SW480 (cell line): ENCODE results near the gene TACC3.
A peak's percentile ranks its signal among the peaks of the same experiment; 100 is the strongest.

Experiments used
- DNase-seq: peaks from one replicate; pipeline ENCODE4 v3.0.0-alpha.2; 2016; ENCODE audit warnings: low spot score

TACC3 gene

GRCh38 chr4:1760521-1761071 is 39.3 kb downstream of the TACC3 start:
- DNase-seq = no peak

GRCh38 chr4:1761130-1761689 is 39.9 kb downstream of the TACC3 start:
- DNase-seq = no peak

- DNase-seq = no peak
These were observed 41.1 kb downstream of the TACC3 start for GRCh38 chr4:1762264-1763010.

GRCh38 chr4:1763070-1763549 is 41.8 kb downstream of the TACC3 start:
- DNase-seq = no peak

- DNase-seq = peak; percentile 62
These were observed 42.3 kb downstream of the TACC3 start for GRCh38 chr4:1763550-1764080.

- no peak for DNase-seq
These were observed 43.3 kb downstream of the TACC3 start for GRCh38 chr4:1764670-1765069.

- DNase-seq = peak; percentile 41
These were observed 44.2 kb downstream of the TACC3 start for GRCh38 chr4:1765409-1766072.

- DNase-seq = peak; percentile 58
These were observed 45.1 kb downstream of the TACC3 start for GRCh38 chr4:1766106-1767060.

GRCh38 chr4:1767061-1767769 is 45.9 kb downstream of the TACC3 start:
- DNase-seq = no peak

GRCh38 chr4:1767770-1768366 is 46.5 kb downstream of the TACC3 start:
- DNase-seq = peak; percentile 43

- no peak for DNase-seq
These were observed 47.2 kb downstream of the TACC3 start for GRCh38 chr4:1768367-1769034.

- DNase-seq = no peak
These were observed 48.4 kb downstream of the TACC3 start for GRCh38 chr4:1769692-1770091.

- no peak for DNase-seq
These were observed 48.9 kb downstream of the TACC3 start for GRCh38 chr4:1770245-1770644.

- no peak for DNase-seq
These were observed 49.5 kb downstream of the TACC3 start for GRCh38 chr4:1770791-1771231.

GRCh38 chr4:1771555-1772305 is 50.4 kb downstream of the TACC3 start:
- no peak for DNase-seq

GRCh38 chr4:1772853-1773538 is 51.7 kb downstream of the TACC3 start:
- no peak for DNase-seq

GRCh38 chr4:1773754-1774153 is 52.4 kb downstream of the TACC3 start:
- DNase-seq = no peak

GRCh38 chr4:1775731-1776500 is 54.6 kb downstream of the TACC3 start:
- no peak for DNase-seq
